Adrenal gland (tissue), 12 donors: ENCODE measurements around the gene PRR14L. TPM values are rescaled to one million over a fixed set of nuclear protein-coding genes. Genes with fewer than 3 reads are reported as not detected.

Experiments
- DNase-seq, 7 donors: peaks; one replicate each; pipeline ENCODE4 v3.0.0-alpha.2; 2019 to 2020
- H3K27ac ChIP-seq, 5 donors: fragments of 200-600 bp; sonication (generic) in 4 of 5; 1 replicate in 3 of 5; 2 replicates in 2 of 5; pipeline versions ENCODE4 v1.5.1 to v1.8.0; 2016 to 2020; ENCODE audit warnings: mild to moderate bottlenecking in 1 of 5
- H3K27me3 ChIP-seq: fragments of 200-600 bp; 2 replicates; pipeline ENCODE4 v1.8.0; 2021
- H3K36me3 ChIP-seq, 2 donors: fragments of 200-600 bp; replicated peaks in 1 of 2; 1 replicate in 1 of 2; 2 replicates in 1 of 2; pipeline versions ENCODE4 v1.5.1 to v1.8.0; 2018 to 2022
- H3K4me1 ChIP-seq, 2 donors: fragments of 200-600 bp; replicated peaks in 1 of 2; 1 replicate in 1 of 2; 2 replicates in 1 of 2; pipeline versions ENCODE4 v1.5.1 to v1.8.0; 2018 to 2021
- H3K4me3 ChIP-seq, 4 donors: fragments of 200-600 bp; sonication (generic) in 3 of 4; one replicate each; pipeline ENCODE4 v1.5.1; 2016 to 2018
- H3K9me3 ChIP-seq, 3 donors: fragments of 200-600 bp; sonication (generic) in 1 of 3; replicated peaks in 1 of 3; 1 replicate in 2 of 3; 2 replicates in 1 of 3; pipeline versions ENCODE4 v1.5.1 to v1.8.0; 2016 to 2021
- POLR2A ChIP-seq, 2 donors: fragments of 450-650 bp; IDR thresholded peaks; one replicate each; pipeline ENCODE4 v1.6.1; 2017; ENCODE audit warnings: antibody characterized with exemption in 2 of 2, mild to moderate bottlenecking in 2 of 2, moderate library complexity in 1 of 2
- WGBS, 4 donors: extraction: QIAGEN DNeasy Blood & Tissue Kit in 2 of 4; methylation state at CpG; one replicate each; pipeline versions ENCODE4 v1.1.5 to v1.1.7; 2013 to 2017; 5-methylcytosine and 5-hydroxymethylcytosine counted together
- intact Hi-C, 2 donors: fragments of 100-400 bp; cut with DNase I; formaldehyde crosslinking; loops; one replicate each; pipeline versions ENCODE4 v1.14.1 to v1.15.0; 2022 to 2023
- polyA plus RNA-seq, 3 donors: library from polyadenylated mRNA; stranded (reverse); fragments of 200-250 nt in 2 of 3; fragments of 350-450 nt in 1 of 3; fragmentation: Illumina TruSeq in 1 of 3; extraction: RNeasy Lipid Tissue Mini Kit (QIAGEN cat#74804) in 1 of 3; gene quantifications; one replicate each; pipeline ENCODE4 v1.2.3, GENCODE V29; 2013 to 2014
- small RNA-seq, 2 donors: library from RNA; depleted of rRNA; stranded (forward); fragments of <200 nt; gene quantifications; one replicate each; pipeline ENCODE3, GENCODE V24; 2016
- total RNA-seq, 9 donors: library from RNA; depleted of rRNA in 4 of 9; stranded (reverse); fragments of >200 nt in 4 of 9; fragments of 120-200 nt in 1 of 9; fragmentation: NEBNext Ultra II Directional in 1 of 9; extraction: Animal tissue kit (Norgen Biotek cat#: 25700) in 1 of 9; gene quantifications; one replicate each; pipeline versions ENCODE4 v1.1.0 to v1.2.4, GENCODE V29; 2013 to 2023
- TF ChIP-seq, protein P1 (sequence below), 6 experiments: fragments of 450-650 bp in 4 of 6; fragments of 200-600 bp in 2 of 6; sonication (generic) in 1 of 6; IDR thresholded peaks; 1 replicate in 5 of 6; 2 replicates in 1 of 6; pipeline versions ENCODE4 v1.5.1 to v1.8.0; 2016 to 2021; ENCODE audit warnings: antibody characterized with exemption in 6 of 6, mild to moderate bottlenecking in 2 of 6, moderate library complexity in 1 of 6
- donor health status: healthy with polysubstance abuse.
- donor health status: Bipolar disorder and iron deficiency.
- donor health status: DM: yes; HTN: yes; CAD: no.
- donor health status: DM: no; HTN: no; CAD: no.
- donor health status: DM: no; HTN: no; CAD: no.
- donor health status: DM: yes; HTN: yes; CAD: no.

PRR14L gene
- total and polyA plus RNA-seq, 12 donors: 6.8 to 53.6 (median 23.1) TPM

DNA sequence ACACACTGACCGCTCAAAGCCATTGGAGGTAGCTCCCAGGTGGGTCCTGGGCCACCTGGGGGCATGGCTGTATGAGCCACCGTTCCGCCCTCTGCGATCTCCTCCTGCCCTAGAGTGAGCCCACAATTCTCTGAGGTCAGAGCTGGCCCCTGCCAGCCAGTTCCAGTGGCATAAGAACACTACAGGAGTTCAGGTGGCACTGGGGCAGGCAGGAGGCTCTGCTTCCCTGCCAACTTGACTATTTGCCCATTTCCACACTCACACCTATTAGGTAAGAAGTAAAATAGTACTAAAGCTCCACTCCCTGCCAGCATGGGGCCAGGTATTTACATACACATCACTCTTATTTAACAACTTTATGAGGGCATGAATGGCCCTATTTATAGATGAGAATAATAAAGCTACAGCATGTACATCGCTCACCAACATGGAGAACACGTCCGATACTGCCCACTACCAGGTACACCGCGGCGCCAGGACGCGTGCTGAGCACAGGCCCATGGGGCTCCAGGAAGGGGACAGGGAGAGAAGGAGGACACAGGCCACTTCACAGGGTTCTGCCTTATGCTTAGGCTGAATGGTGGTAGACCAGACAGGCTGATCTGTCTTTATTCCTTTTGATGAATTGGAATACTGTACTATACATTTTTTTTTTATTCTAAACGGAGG, 114.2 kb downstream of the PRR14L start:
- Histone ChIP-seq H3K27me3 (no peaks in the 10 kb centered on the region), H3K4me1 (peaks cover 0 to 10% of the 10 kb centered on the region in 2 donors), H3K36me3 (no peaks in the 10 kb centered on the region), H3K9me3 (no peaks in the 10 kb centered on the region), H3K27ac (no peak overlapping the region), H3K4me3 (no peak overlapping the region)
- TF ChIP-seq POLR2A (IDR thresholded peaks at IDR 0.05): no peak
- TF ChIP-seq, protein P1, sequence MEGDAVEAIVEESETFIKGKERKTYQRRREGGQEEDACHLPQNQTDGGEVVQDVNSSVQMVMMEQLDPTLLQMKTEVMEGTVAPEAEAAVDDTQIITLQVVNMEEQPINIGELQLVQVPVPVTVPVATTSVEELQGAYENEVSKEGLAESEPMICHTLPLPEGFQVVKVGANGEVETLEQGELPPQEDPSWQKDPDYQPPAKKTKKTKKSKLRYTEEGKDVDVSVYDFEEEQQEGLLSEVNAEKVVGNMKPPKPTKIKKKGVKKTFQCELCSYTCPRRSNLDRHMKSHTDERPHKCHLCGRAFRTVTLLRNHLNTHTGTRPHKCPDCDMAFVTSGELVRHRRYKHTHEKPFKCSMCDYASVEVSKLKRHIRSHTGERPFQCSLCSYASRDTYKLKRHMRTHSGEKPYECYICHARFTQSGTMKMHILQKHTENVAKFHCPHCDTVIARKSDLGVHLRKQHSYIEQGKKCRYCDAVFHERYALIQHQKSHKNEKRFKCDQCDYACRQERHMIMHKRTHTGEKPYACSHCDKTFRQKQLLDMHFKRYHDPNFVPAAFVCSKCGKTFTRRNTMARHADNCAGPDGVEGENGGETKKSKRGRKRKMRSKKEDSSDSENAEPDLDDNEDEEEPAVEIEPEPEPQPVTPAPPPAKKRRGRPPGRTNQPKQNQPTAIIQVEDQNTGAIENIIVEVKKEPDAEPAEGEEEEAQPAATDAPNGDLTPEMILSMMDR (IDR thresholded peaks at IDR 0.05): no peak
- no peak for DNase-seq
- 92 to 99% (median 94%) methylated on average over 13 of the region's 13 CpGs for WGBS, 4 donors
- intact Hi-C loops: no loop called here

DNA sequence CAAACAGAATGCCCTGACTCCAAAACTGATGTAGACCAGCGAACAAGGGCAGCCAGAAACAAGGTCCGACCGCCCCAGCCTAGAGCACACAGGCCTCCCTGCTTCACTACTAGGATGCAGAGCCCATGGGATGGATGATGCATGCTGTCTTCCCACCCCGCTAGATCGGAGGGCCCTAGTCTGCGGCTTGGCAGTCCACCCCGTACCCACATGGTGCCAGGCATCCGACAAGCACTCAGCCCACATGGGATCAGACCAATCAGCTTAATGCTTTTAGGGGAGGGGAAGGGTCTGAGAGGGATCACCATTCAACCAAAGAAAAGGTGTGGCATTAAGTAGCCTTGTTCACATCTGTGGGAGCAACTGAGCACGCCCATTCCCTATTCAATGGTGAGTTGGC, 118.5 kb downstream of the PRR14L start:
- no peaks in the 10 kb centered on the region for H3K36me3 ChIP-seq
- no peaks in the 10 kb centered on the region for H3K9me3 ChIP-seq
- H3K4me3 ChIP-seq: peak overlapping the region in 1 of 4 donors; percentile 82
- H3K27me3 ChIP-seq: no peaks in the 10 kb centered on the region
- intact Hi-C loops: loop anchor here in 1 of 2 donors (5.0 kb wide), 1 partner anchor 69 kb away; no protein-coding TSS in a partner anchor
- 86 to 91% (median 87%) methylated on average over 9 of the region's 9 CpGs for whole genome bisulfite sequencing, 4 donors
- no peak for DNase-seq
- TF ChIP-seq, protein P1 (IDR thresholded peaks at IDR 0.05): no peak
- TF ChIP-seq POLR2A (IDR thresholded peaks at IDR 0.05): no peak
- peak overlapping the region; percentile 50 to 95 (median 93) for H3K27ac ChIP-seq
- H3K4me1 ChIP-seq: peaks cover 25 to 44% of the 10 kb centered on the region in 2 donors

Small RNA genes lying within 50 kb of the gene (small RNA-seq; reads per million reads assigned to genes)
- 0 reads per million in 2 donors for gene RN7SL20P

Other genes starting within 250 kb of the PRR14L start
- gene PISD, start 87.9 kb downstream of the PRR14L start, total RNA-seq: 10 to 100 TPM; 42.1 to 99.5 (median 60.8) TPM
- gene PISD, start 87.9 kb downstream of the PRR14L start, polyA plus RNA-seq: 10 to 100 TPM; 25.1 to 87.0 (median 68.7) TPM
- 10 to 100 TPM; 14.4 to 35.9 (median 24.4) TPM for gene DEPDC5, start 3.9 kb upstream of the PRR14L start, total RNA-seq
- 10 to 100 TPM; 17.1 to 20.7 (median 18.3) TPM for gene DEPDC5, start 3.9 kb upstream of the PRR14L start, polyA plus RNA-seq
- 100 to 1,000 TPM in 3 of 9 donors, 10 to 100 TPM in 6; 59.5 to 128 (median 74.3) TPM for gene YWHAH, start 194.4 kb upstream of the PRR14L start, total RNA-seq
- 100 to 1,000 TPM in 1 of 3 donors, 10 to 100 TPM in 2; 50.6 to 116 (median 53.5) TPM for gene YWHAH, start 194.4 kb upstream of the PRR14L start, polyA plus RNA-seq